ENCODE results near the gene TERF2IP.

Gene TERF2IP

GRCh38 chr16:75648265-75649076 is 898 bp downstream of the TERF2IP start (continued):
- TF ChIP-seq ZNF280C (tag by site-specific recombination; IDR thresholded peaks at IDR 0.05) (no peak), KLF16 (tag by site-specific recombination; IDR thresholded peaks at IDR 0.05) (peak; percentile 48; the same call in 1 of the 2 replicates), ZNF335 (tag by site-specific recombination; conservative IDR thresholded peaks at IDR 0.05) (peak; percentile 91)

- H3K4me3 ChIP-seq (ENCODE audit: low read depth, low read length): no peak overlapping the region
- H3K36me3 ChIP-seq (ENCODE audit: control insufficient read depth in 2 of 2, insufficient read depth in 1 of 2, low read length in 2 of 2): peaks cover 33 to 50% of the 10 kb centered on the region in 2 experiments
- H3K9me3 ChIP-seq (ENCODE audit: control insufficient read depth, insufficient read depth, low read depth, low read length): no peaks in the 10 kb centered on the region
- CTCF ChIA-PET: interaction anchor here (0.6 kb wide), 1 partner anchor 136 kb away, joined by 3 read pairs; no protein-coding TSS in a partner anchor
- peaks cover 4% of the 10 kb centered on the region; the same call in 1 of the 2 replicates for H3K4me1 ChIP-seq (ENCODE audit: control insufficient read depth, insufficient read depth, low read length)
- no peak overlapping the region for H3K27ac ChIP-seq (ENCODE audit: extremely low read depth, low read depth, low read length)
- no peak for TF ChIP-seq ZNF26 (tag by site-specific recombination; IDR thresholded peaks at IDR 0.05)
- TF ChIP-seq ZNF24 (tag by site-specific recombination; IDR thresholded peaks at IDR 0.05): no peak
- no peak for TF ChIP-seq ZNF266 (tag by site-specific recombination; IDR thresholded peaks at IDR 0.05; ENCODE audit: low read depth)
- no peak for TF ChIP-seq ZBTB44 (tag by site-specific recombination; IDR thresholded peaks at IDR 0.05)
- no peak for TF ChIP-seq PRDM4 (tag by site-specific recombination; IDR thresholded peaks at IDR 0.05)
- TF ChIP-seq ZNF155 (tag by site-specific recombination; IDR thresholded peaks at IDR 0.05): no peak
- TF ChIP-seq REPIN1 (tag by site-specific recombination; IDR thresholded peaks at IDR 0.05; ENCODE audit: low read depth): no peak
- no peak for TF ChIP-seq KLF16 (tag by site-specific recombination; IDR thresholded peaks at IDR 0.05)
- no peak for TF ChIP-seq ZNF37A (tag by site-specific recombination; IDR thresholded peaks at IDR 0.05)
- no peak for TF ChIP-seq ZSCAN4 (tag by site-specific recombination; IDR thresholded peaks at IDR 0.05)
- no peak for TF ChIP-seq ZNF830 (tag by site-specific recombination; IDR thresholded peaks at IDR 0.05; ENCODE audit: low read depth)
- TF ChIP-seq ZNF132 (tag by site-specific recombination; IDR thresholded peaks at IDR 0.05; ENCODE audit: borderline replicate concordance): no peak
- TF ChIP-seq YY2 (tag by site-specific recombination; IDR thresholded peaks at IDR 0.05): no peak
- POLR2A ChIA-PET: interaction anchor here (0.7 to 1.1 kb wide), 2 partner anchors 31 to 79 kb away, joined by 3 to 5 read pairs; partner anchors contain the start of gene ADAT1
Measured at GRCh38 chr16:75653922-75654321, 6.3 kb downstream of the TERF2IP start.

Data from HEK293 (cell line).